Measurements from ENCODE around the gene GJD2. TPM values are rescaled to one million over a fixed set of nuclear protein-coding genes. Genes with fewer than 3 reads are reported as not detected.

The GJD2 gene
- total RNA-seq, 4 donors from 2014 or later = not detected

DNA sequence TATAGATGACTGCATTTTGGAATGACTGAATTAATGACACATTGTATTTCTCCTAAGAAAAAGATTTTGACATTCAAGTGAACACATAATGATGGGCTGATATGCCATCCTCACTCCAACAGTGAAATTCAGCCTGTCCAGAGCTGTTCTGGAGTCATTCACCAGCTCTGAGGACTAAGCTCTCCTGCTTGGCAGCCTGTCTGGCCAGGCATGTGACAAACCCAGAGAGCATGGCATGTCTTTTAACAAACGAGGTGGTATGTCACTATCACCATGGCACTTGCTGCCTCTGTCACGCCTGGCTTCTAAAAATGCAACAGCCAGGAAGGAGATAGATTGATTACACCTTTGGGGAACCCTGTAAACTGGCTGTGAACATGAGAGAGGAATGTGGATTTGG, 39.1 kb upstream of the GJD2 start:
- H3K36me3 ChIP-seq = no peaks in the 10 kb centered on the region
- no peak overlapping the region for H3K4me3 ChIP-seq (replicated peaks in 1 of 3)
- H3K27me3 ChIP-seq = peaks cover 10% of the 10 kb centered on the region
- H3K9me3 ChIP-seq = no peaks in the 10 kb centered on the region
- 34 to 51% methylated on average over 2 of the region's 2 CpGs for WGBS, 2 donors
- H3K27ac ChIP-seq = no peak overlapping the region
- TF ChIP-seq, protein P1, sequence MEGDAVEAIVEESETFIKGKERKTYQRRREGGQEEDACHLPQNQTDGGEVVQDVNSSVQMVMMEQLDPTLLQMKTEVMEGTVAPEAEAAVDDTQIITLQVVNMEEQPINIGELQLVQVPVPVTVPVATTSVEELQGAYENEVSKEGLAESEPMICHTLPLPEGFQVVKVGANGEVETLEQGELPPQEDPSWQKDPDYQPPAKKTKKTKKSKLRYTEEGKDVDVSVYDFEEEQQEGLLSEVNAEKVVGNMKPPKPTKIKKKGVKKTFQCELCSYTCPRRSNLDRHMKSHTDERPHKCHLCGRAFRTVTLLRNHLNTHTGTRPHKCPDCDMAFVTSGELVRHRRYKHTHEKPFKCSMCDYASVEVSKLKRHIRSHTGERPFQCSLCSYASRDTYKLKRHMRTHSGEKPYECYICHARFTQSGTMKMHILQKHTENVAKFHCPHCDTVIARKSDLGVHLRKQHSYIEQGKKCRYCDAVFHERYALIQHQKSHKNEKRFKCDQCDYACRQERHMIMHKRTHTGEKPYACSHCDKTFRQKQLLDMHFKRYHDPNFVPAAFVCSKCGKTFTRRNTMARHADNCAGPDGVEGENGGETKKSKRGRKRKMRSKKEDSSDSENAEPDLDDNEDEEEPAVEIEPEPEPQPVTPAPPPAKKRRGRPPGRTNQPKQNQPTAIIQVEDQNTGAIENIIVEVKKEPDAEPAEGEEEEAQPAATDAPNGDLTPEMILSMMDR (IDR thresholded peaks at IDR 0.05) = no peak
- TF ChIP-seq POLR2A (IDR thresholded peaks at IDR 0.05) = no peak
- peak; percentile 56 to 57 for DNase-seq
- H3K4me1 ChIP-seq = peaks cover 9 to 10% of the 10 kb centered on the region in 2 donors
- intact Hi-C loops (cut with DNase I) = no loop called here

GRCh38 chr15:34793071-34793470, 38.3 kb upstream of the GJD2 start:
- TF ChIP-seq, protein P1 (IDR thresholded peaks at IDR 0.05) = no peak
- TF ChIP-seq POLR2A (IDR thresholded peaks at IDR 0.05) = no peak
- Histone ChIP-seq H3K4me3 (replicated peaks in 1 of 3) (no peak overlapping the region), H3K36me3 (no peaks in the 10 kb centered on the region), H3K27me3 (peaks cover 10% of the 10 kb centered on the region), H3K27ac (no peak overlapping the region), H3K9me3 (no peaks in the 10 kb centered on the region), H3K4me1 (peaks cover 9 to 10% of the 10 kb centered on the region in 2 donors)
- WGBS, 2 donors = 82 to 88% methylated on average over 7 to 9 of the region's 9 CpGs
- intact Hi-C loops (cut with DNase I) = no loop called here
- DNase-seq = no peak

GRCh38 chr15:34791701-34792100, 36.9 kb upstream of the GJD2 start:
- no peaks in the 10 kb centered on the region for H3K9me3 ChIP-seq

GRCh38 chr15:34790121-34790520, 35.3 kb upstream of the GJD2 start:
- Histone ChIP-seq H3K36me3 (no peaks in the 10 kb centered on the region), H3K4me3 (replicated peaks in 1 of 3) (no peak overlapping the region), H3K27ac (no peak overlapping the region), H3K9me3 (no peaks in the 10 kb centered on the region), H3K27me3 (peaks cover 10% of the 10 kb centered on the region), H3K4me1 (peaks cover 2 to 10% of the 10 kb centered on the region in 2 donors)
- no peak for DNase-seq
- 88 to 92% methylated on average over 6 of the region's 6 CpGs for WGBS, 2 donors
- TF ChIP-seq, protein P1 (IDR thresholded peaks at IDR 0.05) = no peak
- no peak for TF ChIP-seq POLR2A (IDR thresholded peaks at IDR 0.05)
- intact Hi-C loops (cut with DNase I) = no loop called here

More at GRCh38 chr15:34791701-34792100, 36.9 kb upstream of the GJD2 start:
- intact Hi-C loops (cut with DNase I) = no loop called here
- TF ChIP-seq POLR2A (IDR thresholded peaks at IDR 0.05) = no peak
- TF ChIP-seq, protein P1 (IDR thresholded peaks at IDR 0.05) = no peak
- DNase-seq = no peak
- Histone ChIP-seq H3K27me3 (peaks cover 10% of the 10 kb centered on the region), H3K36me3 (no peaks in the 10 kb centered on the region), H3K27ac (no peak overlapping the region), H3K4me3 (replicated peaks in 1 of 3) (no peak overlapping the region), H3K4me1 (peaks cover 9 to 10% of the 10 kb centered on the region in 2 donors)
- 83 to 87% methylated on average over 3 of the region's 3 CpGs for WGBS, 2 donors

DNA sequence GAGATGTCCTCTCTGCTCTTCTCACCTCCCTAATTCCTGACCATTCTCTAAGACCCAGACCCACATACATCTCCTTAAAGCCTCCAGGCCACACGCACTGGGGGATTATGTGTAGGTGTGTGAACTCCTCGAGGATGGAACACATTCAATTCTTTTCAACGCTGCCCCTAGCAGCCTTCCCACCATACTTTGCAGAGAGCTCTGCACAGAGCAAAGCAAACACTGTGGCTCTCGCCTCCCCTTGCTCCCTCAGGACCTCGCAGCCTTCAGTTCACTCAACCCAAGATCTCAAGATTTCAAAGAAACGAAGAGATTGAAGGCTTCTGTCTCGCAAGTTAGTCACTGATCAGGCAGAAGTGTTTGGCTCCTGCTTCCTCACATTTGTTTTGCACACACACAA, 34.5 kb upstream of the GJD2 start:
- H3K9me3 ChIP-seq = no peaks in the 10 kb centered on the region
- H3K27ac ChIP-seq = no peak overlapping the region
- 49 to 63% methylated on average over 7 of the region's 7 CpGs for WGBS, 2 donors
- H3K4me1 ChIP-seq = peaks cover 0 to 2% of the 10 kb centered on the region in 2 donors
- peaks cover 7% of the 10 kb centered on the region for H3K27me3 ChIP-seq
- no peak for DNase-seq
- intact Hi-C loops (cut with DNase I) = no loop called here
- H3K4me3 ChIP-seq (replicated peaks in 1 of 3) = no peak overlapping the region
- no peaks in the 10 kb centered on the region for H3K36me3 ChIP-seq
- TF ChIP-seq, protein P1 (IDR thresholded peaks at IDR 0.05) = no peak
- TF ChIP-seq POLR2A (IDR thresholded peaks at IDR 0.05) = no peak
